A673 (cell line): ENCODE measurements around the gene COX15. TPM values are rescaled to one million over a fixed set of nuclear protein-coding genes. Genes with fewer than 3 reads are reported as not detected.
"Not testable (repeated sequence)": the region's sequence is repeated elsewhere in the genome, so short reads cannot be mapped to it uniquely, and the experiment has no call there.

ENCODE experiments used
- BruUV-seq: library from RNA; stranded (reverse); fragments of 400-500 nt; replicated peaks from 2 replicates; lab custom pipeline; 2021; lab: Mats Ljungman, UMichigan
- CTCF ChIA-PET: fragments of 300-600 bp; sonication (Branson Sonifier 250); formaldehyde crosslinking; loops from one replicate; lab custom pipeline; 2022; ENCODE audit warnings: antibody characterized with exemption; lab: Charles Lee
- POLR2A ChIA-PET: fragments of 300-600 bp; sonication (Branson Sonifier 250); formaldehyde crosslinking; loops from one replicate; lab custom pipeline; 2022; ENCODE audit warnings: antibody characterized with exemption; ENCODE audit not compliant: low non-redundant PET; lab: Charles Lee
- DNase-seq: peaks from one replicate; pipeline ENCODE4 v3.0.0-alpha.2; 2015; ENCODE audit warnings: low spot score
- H3K27ac ChIP-seq: fragments of 200-600 bp; sonication (generic); 2 replicates; pipeline ENCODE4 v1.5.1; 2016; ENCODE audit warnings: mixed run types, low read depth, mild to moderate bottlenecking, mixed read lengths, antibody characterized with exemption, low read length; ENCODE audit not compliant: poor library complexity, severe bottlenecking
- H3K27me3 ChIP-seq: fragments of 200-600 bp; sonication (generic); replicated peaks from 2 replicates; pipeline ENCODE4 v1.6.1; 2017; ENCODE audit warnings: mixed run types, low read depth, mild to moderate bottlenecking, mixed read lengths, antibody characterized with exemption, low read length; ENCODE audit not compliant: insufficient read depth, poor library complexity
- H3K36me3 ChIP-seq: fragments of 200-600 bp; sonication (generic); 2 replicates; pipeline ENCODE4 v1.6.1; 2016; ENCODE audit warnings: mixed run types, mild to moderate bottlenecking, mixed read lengths, antibody characterized with exemption, low read length; ENCODE audit not compliant: insufficient read depth, poor library complexity, severe bottlenecking
- H3K4me1 ChIP-seq: fragments of 200-600 bp; sonication (generic); 2 replicates; pipeline ENCODE4 v1.6.1; 2017; ENCODE audit warnings: mixed run types, mild to moderate bottlenecking, mixed read lengths, antibody characterized with exemption, low read length; ENCODE audit not compliant: insufficient read depth, poor library complexity, severe bottlenecking
- H3K4me3 ChIP-seq: fragments of 200-600 bp; sonication (generic); 2 replicates; pipeline ENCODE4 v1.5.1; 2016; ENCODE audit warnings: low read depth, mixed run types, mild to moderate bottlenecking, mixed read lengths, low read length; ENCODE audit not compliant: poor library complexity, severe bottlenecking
- H3K9me3 ChIP-seq: fragments of 200-600 bp; sonication (generic); 2 replicates; pipeline ENCODE4 v1.6.1; 2016; ENCODE audit warnings: mixed run types, low read depth, mild to moderate bottlenecking, mixed read lengths, antibody characterized with exemption, low read length; ENCODE audit not compliant: poor library complexity, severe bottlenecking
- EZH2 ChIP-seq: fragments of 200-600 bp; sonication (generic); IDR thresholded peaks from 2 replicates; pipeline ENCODE4 v1.6.1; 2017; ENCODE audit warnings: borderline replicate concordance, low read depth, mild to moderate bottlenecking, mixed read lengths, antibody characterized with exemption, low read length; ENCODE audit not compliant: poor library complexity, severe bottlenecking
- intact Hi-C: fragments of 100-400 bp; cut with micrococcal nuclease; formaldehyde crosslinking; loops from one replicate; pipeline ENCODE4 v1.10.0; 2022; ENCODE audit not compliant: unreplicated experiment
- total RNA-seq: library from RNA; stranded (reverse); gene quantifications from 2 replicates; pipeline ENCODE4 v1.2.3, GENCODE V29; 2021
- TF ChIP-seq, protein P1 (sequence below): fragments of 300-800, 200-600 bp; sonication (generic); conservative IDR thresholded peaks from 2 replicates; pipeline ENCODE4 v1.5.1; 2017; ENCODE audit warnings: low read depth, mild to moderate bottlenecking, antibody characterized with exemption, low read length, moderate library complexity, mixed read lengths

Gene COX15
- total RNA-seq, 1 experiment from 2014 or later, result 46.1 TPM

GRCh38 chr10:99740260-99740659, 8.3 kb upstream of the COX15 start:
- ChIA-PET CTCF (no interaction called here), POLR2A (no interaction called here)
- H3K4me3 ChIP-seq, result no peak overlapping the region
- peaks cover 17% of the 10 kb centered on the region for H3K9me3 ChIP-seq
- no peak for TF ChIP-seq EZH2
- TF ChIP-seq, protein P1, sequence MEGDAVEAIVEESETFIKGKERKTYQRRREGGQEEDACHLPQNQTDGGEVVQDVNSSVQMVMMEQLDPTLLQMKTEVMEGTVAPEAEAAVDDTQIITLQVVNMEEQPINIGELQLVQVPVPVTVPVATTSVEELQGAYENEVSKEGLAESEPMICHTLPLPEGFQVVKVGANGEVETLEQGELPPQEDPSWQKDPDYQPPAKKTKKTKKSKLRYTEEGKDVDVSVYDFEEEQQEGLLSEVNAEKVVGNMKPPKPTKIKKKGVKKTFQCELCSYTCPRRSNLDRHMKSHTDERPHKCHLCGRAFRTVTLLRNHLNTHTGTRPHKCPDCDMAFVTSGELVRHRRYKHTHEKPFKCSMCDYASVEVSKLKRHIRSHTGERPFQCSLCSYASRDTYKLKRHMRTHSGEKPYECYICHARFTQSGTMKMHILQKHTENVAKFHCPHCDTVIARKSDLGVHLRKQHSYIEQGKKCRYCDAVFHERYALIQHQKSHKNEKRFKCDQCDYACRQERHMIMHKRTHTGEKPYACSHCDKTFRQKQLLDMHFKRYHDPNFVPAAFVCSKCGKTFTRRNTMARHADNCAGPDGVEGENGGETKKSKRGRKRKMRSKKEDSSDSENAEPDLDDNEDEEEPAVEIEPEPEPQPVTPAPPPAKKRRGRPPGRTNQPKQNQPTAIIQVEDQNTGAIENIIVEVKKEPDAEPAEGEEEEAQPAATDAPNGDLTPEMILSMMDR, result no peak
- no TSS peak for BruUV-seq
- no peak overlapping the region for H3K27ac ChIP-seq
- intact Hi-C loops, result no loop called here
- no peaks in the 10 kb centered on the region for H3K4me1 ChIP-seq
- DNase-seq, result no peak
- peaks cover 87% of the 10 kb centered on the region for H3K36me3 ChIP-seq
- no peaks in the 10 kb centered on the region for H3K27me3 ChIP-seq

DNA sequence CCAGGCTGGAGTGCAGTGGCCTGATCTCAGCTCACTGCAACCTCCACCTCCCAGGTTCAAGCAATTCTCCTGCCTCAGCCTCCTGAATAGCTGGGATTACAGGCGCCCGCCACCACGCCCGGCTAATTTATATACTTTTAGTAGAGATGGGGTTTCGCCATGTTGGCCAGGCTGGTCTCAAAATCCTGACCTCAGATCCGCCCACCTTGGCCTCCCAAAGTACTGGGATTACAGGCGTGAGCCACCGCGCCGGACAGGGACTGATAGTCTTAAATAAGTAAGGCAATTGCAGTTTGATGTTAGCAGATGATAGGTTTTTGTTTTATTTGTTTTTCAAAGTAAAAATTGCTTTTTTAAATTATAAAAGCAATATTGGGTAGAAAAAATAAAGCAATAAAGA, 2.2 kb upstream of the COX15 start:
- H3K27ac ChIP-seq, BruUV-seq, intact Hi-C loops, H3K4me1 ChIP-seq, H3K9me3 ChIP-seq, DNase-seq, CTCF ChIA-PET, POLR2A ChIA-PET, H3K27me3 ChIP-seq, H3K4me3 ChIP-seq: not testable (repeated sequence)
- peaks cover 28% of the 10 kb centered on the region for H3K36me3 ChIP-seq

GRCh38 chr10:99733366-99733765, 1.4 kb upstream of the COX15 start:
- Histone ChIP-seq H3K27ac (no peak overlapping the region), H3K27me3 (no peaks in the 10 kb centered on the region), H3K4me1 (no peaks in the 10 kb centered on the region), H3K4me3 (peak overlapping the region; percentile 80), H3K9me3 (no peaks in the 10 kb centered on the region), H3K36me3 (peaks cover 21% of the 10 kb centered on the region)
- BruUV-seq, result no TSS peak
- intact Hi-C loops, result no loop called here
- ChIA-PET POLR2A (no interaction called here), CTCF (interaction anchor here (0.6 kb wide), 1 partner anchor 94 kb away, joined by 5 read pairs; no protein-coding TSS in a partner anchor)
- TF ChIP-seq, protein P1, result no peak
- no peak for TF ChIP-seq EZH2
- DNase-seq, result no peak
